Iris pigment epithelial cell (primary cell): Measurements from ENCODE around the gene VTCN1.

Source experiments
- DNase-seq: peaks from one replicate; pipeline ENCODE4 v3.0.0-alpha.2; 2011; ENCODE audit warnings: low read depth

The VTCN1 gene

GRCh38 chr1:117209094-117209493 lies 1.6 kb downstream of the VTCN1 start:
- DNase-seq = no peak

GRCh38 chr1:117208580-117208979 lies 2.1 kb downstream of the VTCN1 start:
- DNase-seq = no peak

GRCh38 chr1:117205368-117205767 lies 5.4 kb downstream of the VTCN1 start:
- DNase-seq = no peak

- DNase-seq = no peak
These were observed 8.9 kb downstream of the VTCN1 start for GRCh38 chr1:117201808-117202207.

- DNase-seq = no peak
These were observed 12.6 kb downstream of the VTCN1 start for GRCh38 chr1:117198097-117198496.

GRCh38 chr1:117189726-117190125 lies 21.0 kb downstream of the VTCN1 start:
- DNase-seq = no peak

- DNase-seq = peak; percentile 12
These were observed 21.8 kb downstream of the VTCN1 start for GRCh38 chr1:117188816-117189437.

GRCh38 chr1:117188170-117188815 lies 22.4 kb downstream of the VTCN1 start:
- DNase-seq = peak; percentile 9

GRCh38 chr1:117183112-117183511 lies 27.6 kb downstream of the VTCN1 start:
- DNase-seq = no peak

GRCh38 chr1:117182319-117182718 lies 28.4 kb downstream of the VTCN1 start:
- DNase-seq = no peak

GRCh38 chr1:117181630-117182041 lies 29.1 kb downstream of the VTCN1 start:
- no peak for DNase-seq

GRCh38 chr1:117180147-117180967 lies 30.4 kb downstream of the VTCN1 start:
- DNase-seq = no peak

- DNase-seq = no peak
These were observed 31.3 kb downstream of the VTCN1 start for GRCh38 chr1:117179471-117179870.

- no peak for DNase-seq
These were observed 32.0 kb downstream of the VTCN1 start for GRCh38 chr1:117178756-117179155.

GRCh38 chr1:117177376-117177775 lies 33.4 kb downstream of the VTCN1 start:
- no peak for DNase-seq

- peak; percentile 28 for DNase-seq
These were observed 34.1 kb downstream of the VTCN1 start for GRCh38 chr1:117176579-117176978.

- no peak for DNase-seq
These were observed 35.9 kb downstream of the VTCN1 start for GRCh38 chr1:117174851-117175250.

- no peak for DNase-seq
These were observed 37.0 kb downstream of the VTCN1 start for GRCh38 chr1:117173691-117174090.

- no peak for DNase-seq
These were observed 37.7 kb downstream of the VTCN1 start for GRCh38 chr1:117173006-117173405.

- peak; percentile 84 for DNase-seq
These were observed 38.7 kb downstream of the VTCN1 start for GRCh38 chr1:117171900-117172511.

- DNase-seq = no peak
These were observed 40.7 kb downstream of the VTCN1 start for GRCh38 chr1:117169871-117170596.

GRCh38 chr1:117167402-117167801 lies 43.3 kb downstream of the VTCN1 start:
- peak; percentile 17 for DNase-seq
